Measurements from ENCODE around the gene ASB16.

DNA sequence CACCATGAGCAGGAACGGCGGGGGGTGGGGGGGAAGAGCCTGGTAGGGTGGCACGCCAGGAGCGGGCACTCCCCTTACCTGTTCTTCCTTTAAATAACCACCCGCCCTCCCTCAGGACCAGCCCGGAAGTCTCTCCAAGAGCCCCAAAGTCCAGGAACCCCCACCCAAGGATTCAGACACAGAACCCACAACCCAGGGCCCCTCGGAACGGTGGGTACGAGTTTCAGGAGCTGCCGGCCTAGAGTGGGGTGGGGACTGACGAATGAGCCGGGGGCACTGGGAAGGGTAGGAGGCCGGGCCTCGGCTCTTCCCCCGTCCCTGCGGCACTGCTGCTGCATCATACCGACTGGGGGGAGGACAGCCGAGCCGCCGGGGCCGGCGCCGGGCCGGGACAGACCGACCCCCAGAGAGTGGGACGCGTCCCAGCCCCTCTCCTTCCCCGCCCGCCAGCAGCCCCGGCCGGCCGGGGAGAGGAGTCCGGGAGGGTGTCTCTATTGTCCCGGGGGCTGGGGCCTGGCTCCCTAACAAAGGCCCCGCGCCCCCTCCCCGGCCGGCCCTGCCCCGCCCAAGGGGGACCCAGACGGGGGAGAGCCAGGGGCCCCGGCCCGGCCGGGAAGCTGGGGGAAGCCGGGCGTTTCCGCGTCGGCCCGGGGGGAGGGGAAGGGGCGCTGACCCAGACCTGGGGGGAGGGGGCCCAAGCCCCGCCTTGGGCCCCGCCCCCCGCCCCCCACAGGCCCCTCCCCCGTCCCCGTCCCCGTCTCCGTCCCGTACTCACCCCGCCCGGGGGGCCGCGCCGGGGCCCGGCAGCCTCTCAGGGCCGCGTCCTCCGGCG lies 28.4 kb downstream of the ASB16 start:
- TF ChIP-seq, protein P1, sequence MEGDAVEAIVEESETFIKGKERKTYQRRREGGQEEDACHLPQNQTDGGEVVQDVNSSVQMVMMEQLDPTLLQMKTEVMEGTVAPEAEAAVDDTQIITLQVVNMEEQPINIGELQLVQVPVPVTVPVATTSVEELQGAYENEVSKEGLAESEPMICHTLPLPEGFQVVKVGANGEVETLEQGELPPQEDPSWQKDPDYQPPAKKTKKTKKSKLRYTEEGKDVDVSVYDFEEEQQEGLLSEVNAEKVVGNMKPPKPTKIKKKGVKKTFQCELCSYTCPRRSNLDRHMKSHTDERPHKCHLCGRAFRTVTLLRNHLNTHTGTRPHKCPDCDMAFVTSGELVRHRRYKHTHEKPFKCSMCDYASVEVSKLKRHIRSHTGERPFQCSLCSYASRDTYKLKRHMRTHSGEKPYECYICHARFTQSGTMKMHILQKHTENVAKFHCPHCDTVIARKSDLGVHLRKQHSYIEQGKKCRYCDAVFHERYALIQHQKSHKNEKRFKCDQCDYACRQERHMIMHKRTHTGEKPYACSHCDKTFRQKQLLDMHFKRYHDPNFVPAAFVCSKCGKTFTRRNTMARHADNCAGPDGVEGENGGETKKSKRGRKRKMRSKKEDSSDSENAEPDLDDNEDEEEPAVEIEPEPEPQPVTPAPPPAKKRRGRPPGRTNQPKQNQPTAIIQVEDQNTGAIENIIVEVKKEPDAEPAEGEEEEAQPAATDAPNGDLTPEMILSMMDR (IDR thresholded peaks at IDR 0.05): no peak
- TF ChIP-seq POLR2A (IDR thresholded peaks at IDR 0.05): no peak
